ENCODE measurements around the gene NAT8. TPM values are rescaled to one million over a fixed set of nuclear protein-coding genes. Genes with fewer than 3 reads are reported as not detected.

The NAT8 gene
- total and polyA plus RNA-seq, 2 of the 8 experiments (the other 6 are each of a cell fraction or from before 2014, with no cell fraction given) = not detected

DNA sequence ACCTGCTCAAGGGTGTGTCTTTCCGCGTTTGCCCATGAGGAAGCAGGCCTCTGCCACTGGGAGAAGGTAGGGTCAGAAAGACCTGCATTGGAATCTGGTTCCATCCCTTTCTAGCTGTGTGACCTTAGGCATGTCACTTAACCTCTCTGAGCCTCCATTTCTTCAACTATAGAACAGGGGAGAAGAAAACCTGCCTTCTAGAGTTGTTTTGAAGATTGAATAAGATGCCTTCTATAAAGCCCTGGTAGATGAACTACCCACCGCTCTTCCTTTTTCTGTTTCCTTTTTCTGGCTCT lies 507 bp downstream of the NAT8 start (continued):
- TF ChIP-seq SIRT6 (IDR thresholded peaks at IDR 0.05; ENCODE audit: low read length) (no peak), SP2 (IDR thresholded peaks at IDR 0.05; ENCODE audit: low read length) (no peak)
